ENCODE results near the gene B3GALT4.

B3GALT4 gene

GRCh38 chr6:33315793-33316602 lies 39.1 kb downstream of the B3GALT4 start:
- no peak for DNase-seq (ENCODE audit: low read depth in 2 of 2)

- DNase-seq (ENCODE audit: low read depth in 2 of 2) = no peak
Measured at GRCh38 chr6:33316603-33317418, 39.9 kb downstream of the B3GALT4 start.

- DNase-seq (ENCODE audit: low read depth in 2 of 2) = no peak
Measured at GRCh38 chr6:33317419-33317668, 40.4 kb downstream of the B3GALT4 start.

GRCh38 chr6:33317669-33318425 lies 40.9 kb downstream of the B3GALT4 start, which contains the start of gene ZBTB22:
Gene ZBTB22, minus strand, starts transcription at chr6:33317744. Its CDS starts 828 bp downstream, at chr6:33316916.
- peak; percentile 92 to 96 for DNase-seq (ENCODE audit: low read depth in 2 of 2)

- DNase-seq (ENCODE audit: low read depth in 2 of 2) = no peak
Measured at GRCh38 chr6:33318426-33319073, 41.6 kb downstream of the B3GALT4 start.

GRCh38 chr6:33319939-33320314 lies 43.0 kb downstream of the B3GALT4 start:
- no peak for DNase-seq (ENCODE audit: low read depth in 2 of 2)

- DNase-seq (ENCODE audit: low read depth in 2 of 2) = no peak
Measured at GRCh38 chr6:33320315-33321181, 43.6 kb downstream of the B3GALT4 start.

- no peak for DNase-seq (ENCODE audit: low read depth in 2 of 2)
Measured at GRCh38 chr6:33321227-33321626, 44.3 kb downstream of the B3GALT4 start.

GRCh38 chr6:33323623-33323948 lies 46.7 kb downstream of the B3GALT4 start:
- no peak for DNase-seq (ENCODE audit: low read depth in 2 of 2)

GRCh38 chr6:33324125-33324524 lies 47.2 kb downstream of the B3GALT4 start:
- no peak for DNase-seq (ENCODE audit: low read depth in 2 of 2)
